NCI-H1436 (cell line): Measurements from ENCODE around the gene SH3BP2.
"Not testable (repeated sequence)": the region's sequence is repeated elsewhere in the genome, so short reads cannot be mapped to it uniquely, and the experiment has no call there.

Experiments used
- DNase-seq: peaks from one replicate; lab custom pipeline; 2025; lab: John Stamatoyannopoulos, UW

Gene SH3BP2

GRCh38 chr4:2762486-2763370, 30.2 kb upstream of the SH3BP2 start:
- DNase-seq: not testable (repeated sequence)

GRCh38 chr4:2763511-2763967, 29.3 kb upstream of the SH3BP2 start:
- no peak for DNase-seq

GRCh38 chr4:2765832-2766526, 26.9 kb upstream of the SH3BP2 start:
- no peak for DNase-seq

GRCh38 chr4:2767046-2767704, 25.7 kb upstream of the SH3BP2 start:
- DNase-seq: no peak

- no peak for DNase-seq
Measured at GRCh38 chr4:2767705-2768074, 25.2 kb upstream of the SH3BP2 start.

- DNase-seq: no peak
Measured at GRCh38 chr4:2768124-2768523, 24.8 kb upstream of the SH3BP2 start.

- no peak for DNase-seq
Measured at GRCh38 chr4:2768921-2769336, 24.0 kb upstream of the SH3BP2 start.

GRCh38 chr4:2771264-2771663, 21.6 kb upstream of the SH3BP2 start:
- no peak for DNase-seq

- not testable (repeated sequence) for DNase-seq
Measured at GRCh38 chr4:2780643-2781042, 12.2 kb upstream of the SH3BP2 start.

GRCh38 chr4:2781911-2782310, 11.0 kb upstream of the SH3BP2 start:
- DNase-seq: no peak

- DNase-seq: no peak
Measured at GRCh38 chr4:2783790-2784189, 9.1 kb upstream of the SH3BP2 start.

GRCh38 chr4:2785613-2786012, 7.3 kb upstream of the SH3BP2 start:
- no peak for DNase-seq

- DNase-seq: no peak
Measured at GRCh38 chr4:2786152-2786671, 6.7 kb upstream of the SH3BP2 start.

GRCh38 chr4:2786794-2787229, 6.1 kb upstream of the SH3BP2 start:
- no peak for DNase-seq

GRCh38 chr4:2787230-2788100, 5.4 kb upstream of the SH3BP2 start:
- DNase-seq: no peak

GRCh38 chr4:2788101-2788500, 4.8 kb upstream of the SH3BP2 start:
- DNase-seq: no peak

GRCh38 chr4:2788532-2789103, 4.3 kb upstream of the SH3BP2 start:
- no peak for DNase-seq

GRCh38 chr4:2789351-2789750, 3.5 kb upstream of the SH3BP2 start:
- DNase-seq: no peak

GRCh38 chr4:2789793-2790582, 2.9 kb upstream of the SH3BP2 start:
- DNase-seq: no peak
